Measurements from ENCODE around the gene DMRTA2.

DMRTA2 gene

DNA sequence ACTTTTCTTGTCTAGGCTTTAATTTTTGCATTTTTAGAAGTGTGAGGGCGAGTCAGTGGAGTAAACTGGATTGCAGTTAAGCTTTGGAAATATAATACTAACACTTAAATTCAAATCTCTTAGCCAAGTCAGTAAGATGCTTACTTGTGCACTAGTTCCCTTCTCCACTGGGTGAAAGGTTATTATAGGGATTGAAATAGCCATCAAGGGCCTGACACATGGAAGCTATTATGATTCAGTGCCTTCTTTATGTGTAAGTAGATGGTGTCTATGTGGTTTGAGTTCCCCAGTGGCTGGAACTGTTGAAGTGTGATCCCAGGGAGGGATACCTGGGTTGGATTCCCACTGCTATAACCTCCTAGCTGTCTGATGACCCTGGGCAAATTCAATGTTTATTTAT lies 24.7 kb upstream of the DMRTA2 start:
- H3K4me3 ChIP-seq (IDR thresholded peaks at IDR 0.05; ENCODE audit: insufficient read depth, low read depth, low read length) = no peak overlapping the region
- H3K79me2 ChIP-seq (ENCODE audit: insufficient read depth, low read depth) = no peaks in the 10 kb centered on the region
- no peak overlapping the region for H3K9ac ChIP-seq
- no peaks in the 10 kb centered on the region for H4K20me1 ChIP-seq (ENCODE audit: insufficient read depth)
- H2AFZ ChIP-seq (ENCODE audit: low read depth) = no peak overlapping the region
- H3K27ac ChIP-seq = no peak overlapping the region
- no peak overlapping the region for H3K4me2 ChIP-seq
- no peaks in the 10 kb centered on the region for H3K36me3 ChIP-seq (ENCODE audit: insufficient read depth)
- TF ChIP-seq, protein P1, sequence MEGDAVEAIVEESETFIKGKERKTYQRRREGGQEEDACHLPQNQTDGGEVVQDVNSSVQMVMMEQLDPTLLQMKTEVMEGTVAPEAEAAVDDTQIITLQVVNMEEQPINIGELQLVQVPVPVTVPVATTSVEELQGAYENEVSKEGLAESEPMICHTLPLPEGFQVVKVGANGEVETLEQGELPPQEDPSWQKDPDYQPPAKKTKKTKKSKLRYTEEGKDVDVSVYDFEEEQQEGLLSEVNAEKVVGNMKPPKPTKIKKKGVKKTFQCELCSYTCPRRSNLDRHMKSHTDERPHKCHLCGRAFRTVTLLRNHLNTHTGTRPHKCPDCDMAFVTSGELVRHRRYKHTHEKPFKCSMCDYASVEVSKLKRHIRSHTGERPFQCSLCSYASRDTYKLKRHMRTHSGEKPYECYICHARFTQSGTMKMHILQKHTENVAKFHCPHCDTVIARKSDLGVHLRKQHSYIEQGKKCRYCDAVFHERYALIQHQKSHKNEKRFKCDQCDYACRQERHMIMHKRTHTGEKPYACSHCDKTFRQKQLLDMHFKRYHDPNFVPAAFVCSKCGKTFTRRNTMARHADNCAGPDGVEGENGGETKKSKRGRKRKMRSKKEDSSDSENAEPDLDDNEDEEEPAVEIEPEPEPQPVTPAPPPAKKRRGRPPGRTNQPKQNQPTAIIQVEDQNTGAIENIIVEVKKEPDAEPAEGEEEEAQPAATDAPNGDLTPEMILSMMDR (conservative IDR thresholded peaks at IDR 0.05; ENCODE audit: low read depth, low read length) = no peak
- no peaks in the 10 kb centered on the region for H3K27me3 ChIP-seq (ENCODE audit: insufficient read depth, low read depth)
- no peaks in the 10 kb centered on the region for H3K4me1 ChIP-seq (ENCODE audit: low read depth, poor library complexity, severe bottlenecking)

DNA sequence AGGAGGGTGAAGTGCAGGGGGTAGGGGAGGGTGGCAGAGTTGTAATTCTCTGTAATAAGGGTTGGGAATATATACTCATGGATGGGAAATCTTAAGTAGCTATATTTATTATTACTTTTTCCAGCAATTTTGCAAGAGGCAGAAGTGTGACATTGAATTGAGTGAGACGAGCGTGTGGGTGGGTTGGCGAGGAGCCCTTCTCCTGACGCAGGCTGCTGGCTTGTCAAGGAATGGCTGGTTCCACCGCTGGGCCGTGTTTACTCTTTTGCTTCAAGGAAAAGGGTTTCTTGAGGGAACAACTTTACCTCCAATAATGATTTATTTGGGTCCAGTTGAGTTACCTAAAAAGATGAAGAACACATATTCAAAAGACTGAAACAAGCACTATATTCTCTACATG lies 17.9 kb upstream of the DMRTA2 start:
- no peak overlapping the region for H3K9ac ChIP-seq
- no peaks in the 10 kb centered on the region for H3K27me3 ChIP-seq (ENCODE audit: insufficient read depth, low read depth)
- TF ChIP-seq, protein P1 (conservative IDR thresholded peaks at IDR 0.05; ENCODE audit: low read depth, low read length) = no peak
- no peaks in the 10 kb centered on the region for H3K79me2 ChIP-seq (ENCODE audit: insufficient read depth, low read depth)
- no peak overlapping the region for H3K27ac ChIP-seq
- H3K4me2 ChIP-seq = no peak overlapping the region
- H3K4me3 ChIP-seq (IDR thresholded peaks at IDR 0.05; ENCODE audit: insufficient read depth, low read depth, low read length) = no peak overlapping the region
- no peaks in the 10 kb centered on the region for H3K36me3 ChIP-seq (ENCODE audit: insufficient read depth)
- H3K4me1 ChIP-seq (ENCODE audit: low read depth, poor library complexity, severe bottlenecking) = no peaks in the 10 kb centered on the region
- no peak overlapping the region for H2AFZ ChIP-seq (ENCODE audit: low read depth)
- H4K20me1 ChIP-seq (ENCODE audit: insufficient read depth) = no peaks in the 10 kb centered on the region

DNA sequence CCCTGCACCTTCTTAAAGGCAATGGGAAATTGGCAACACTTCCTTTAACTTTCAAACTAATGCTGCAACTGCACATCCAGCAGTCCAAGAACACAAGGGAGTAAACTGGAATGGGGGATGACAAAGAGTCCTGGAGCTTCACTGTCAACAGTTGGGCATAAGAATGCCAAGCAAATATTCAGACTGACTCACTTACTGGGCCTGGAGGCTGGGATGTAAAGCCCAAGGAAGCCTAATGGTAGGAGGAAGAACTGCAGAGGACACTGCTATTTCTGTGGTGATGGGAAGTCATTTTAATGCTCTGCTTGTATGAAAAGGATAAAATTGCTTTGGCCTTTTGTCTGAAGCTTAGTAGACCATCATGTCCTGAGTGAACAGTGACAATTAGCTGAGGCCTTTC lies 15.7 kb upstream of the DMRTA2 start:
- Histone ChIP-seq H2AFZ (ENCODE audit: low read depth) (no peak overlapping the region), H3K27me3 (ENCODE audit: insufficient read depth, low read depth) (no peaks in the 10 kb centered on the region), H3K4me1 (ENCODE audit: low read depth, poor library complexity, severe bottlenecking) (no peaks in the 10 kb centered on the region), H3K4me2 (no peak overlapping the region), H3K79me2 (ENCODE audit: insufficient read depth, low read depth) (no peaks in the 10 kb centered on the region), H3K9ac (no peak overlapping the region), H3K4me3 (IDR thresholded peaks at IDR 0.05; ENCODE audit: insufficient read depth, low read depth, low read length) (no peak overlapping the region), H3K27ac (no peak overlapping the region), H3K36me3 (ENCODE audit: insufficient read depth) (no peaks in the 10 kb centered on the region), H4K20me1 (ENCODE audit: insufficient read depth) (no peaks in the 10 kb centered on the region)
- TF ChIP-seq, protein P1 (conservative IDR thresholded peaks at IDR 0.05; ENCODE audit: low read depth, low read length) = no peak

DNA sequence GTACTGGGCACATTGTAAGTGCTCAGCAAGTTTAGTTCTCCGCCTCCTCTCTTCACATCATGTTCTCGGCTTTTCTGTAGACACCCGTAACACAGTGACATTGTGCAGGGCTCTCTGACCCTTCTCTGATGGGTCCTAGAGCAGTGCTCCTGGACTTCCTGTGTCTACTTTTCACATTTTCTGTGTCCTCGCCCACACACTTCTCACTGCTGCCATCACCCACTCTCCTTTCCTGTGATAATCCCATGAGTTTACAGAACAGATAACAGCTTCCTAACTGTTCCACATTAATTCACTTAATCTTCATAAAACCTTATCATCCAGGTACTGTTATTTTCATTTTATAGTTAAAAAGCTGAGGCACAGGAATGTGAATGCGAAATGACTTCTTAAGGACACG lies 13.2 kb upstream of the DMRTA2 start:
- no peaks in the 10 kb centered on the region for H3K27me3 ChIP-seq (ENCODE audit: insufficient read depth, low read depth)
- H3K4me1 ChIP-seq (ENCODE audit: low read depth, poor library complexity, severe bottlenecking) = no peaks in the 10 kb centered on the region
- H4K20me1 ChIP-seq (ENCODE audit: insufficient read depth) = no peaks in the 10 kb centered on the region
- no peaks in the 10 kb centered on the region for H3K36me3 ChIP-seq (ENCODE audit: insufficient read depth)
- H3K4me3 ChIP-seq (IDR thresholded peaks at IDR 0.05; ENCODE audit: insufficient read depth, low read depth, low read length) = no peak overlapping the region
- no peak overlapping the region for H2AFZ ChIP-seq (ENCODE audit: low read depth)
- H3K27ac ChIP-seq = no peak overlapping the region
- H3K4me2 ChIP-seq = no peak overlapping the region
- H3K9ac ChIP-seq = no peak overlapping the region
- H3K79me2 ChIP-seq (ENCODE audit: insufficient read depth, low read depth) = no peaks in the 10 kb centered on the region
- TF ChIP-seq, protein P1 (conservative IDR thresholded peaks at IDR 0.05; ENCODE audit: low read depth, low read length) = no peak

DNA sequence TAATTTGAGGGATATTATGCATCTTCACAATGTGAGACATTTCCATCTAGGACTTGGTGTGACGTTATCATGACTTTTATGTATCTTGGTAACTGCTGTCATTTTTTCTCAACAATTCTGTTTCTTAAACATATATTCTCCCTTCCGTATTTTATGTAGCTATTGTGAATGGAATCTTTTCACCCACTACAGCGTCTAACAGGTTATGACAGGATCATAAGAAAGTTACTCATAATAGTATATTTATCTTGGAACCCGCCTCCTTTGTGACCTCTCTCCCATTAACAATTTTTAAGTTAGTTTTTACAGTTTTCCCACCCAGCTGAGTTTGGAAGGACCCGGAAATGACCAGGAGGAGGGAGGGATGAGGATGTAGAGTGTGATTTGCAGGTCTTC lies 6.8 kb upstream of the DMRTA2 start:
- no peak overlapping the region for H3K4me3 ChIP-seq (IDR thresholded peaks at IDR 0.05; ENCODE audit: insufficient read depth, low read depth, low read length)
- no peaks in the 10 kb centered on the region for H3K4me1 ChIP-seq (ENCODE audit: low read depth, poor library complexity, severe bottlenecking)
- no peaks in the 10 kb centered on the region for H3K36me3 ChIP-seq (ENCODE audit: insufficient read depth)
- TF ChIP-seq, protein P1 (conservative IDR thresholded peaks at IDR 0.05; ENCODE audit: low read depth, low read length) = no peak
- no peak overlapping the region for H3K9ac ChIP-seq
- H3K4me2 ChIP-seq = no peak overlapping the region
- H2AFZ ChIP-seq (ENCODE audit: low read depth) = no peak overlapping the region
- H3K27ac ChIP-seq = no peak overlapping the region
- no peaks in the 10 kb centered on the region for H3K27me3 ChIP-seq (ENCODE audit: insufficient read depth, low read depth)
- no peaks in the 10 kb centered on the region for H4K20me1 ChIP-seq (ENCODE audit: insufficient read depth)
- H3K79me2 ChIP-seq (ENCODE audit: insufficient read depth, low read depth) = no peaks in the 10 kb centered on the region
